Natural killer cell treated with Interleukin-12 subunit alpha and Interleukin-12 subunit beta and Interleukin-15 and Interleukin-18, amount 100 ng/mL, for 72 hours (primary cell): ENCODE results near the gene CSRP3. TPM values are rescaled to one million over a fixed set of nuclear protein-coding genes. Genes with fewer than 3 reads are reported as not detected.

Experiments used
- ATAC-seq, 2 donors: fragments of 150-1000 bp; cut with Tn5 transposase in 1 of 2; sonication (Bioruptor Pico), chemical (Tn5 transposase) in 1 of 2; 2 replicates each; pipeline ENCODE4 v1.10.0; 2021
- DNase-seq: peaks from one replicate; pipeline ENCODE4 v3.0.0; 2022; ENCODE audit warnings: low spot score
- H3K27ac Mint-ChIP-seq, 2 donors: 1 replicate in 1 of 2; 2 replicates in 1 of 2; pipeline ENCODE4 v1.8.0; 2022; ENCODE audit warnings: mixed read lengths in 2 of 2, mild to moderate bottlenecking in 1 of 2, moderate library complexity in 1 of 2
- H3K27me3 Mint-ChIP-seq, 2 donors: 1 replicate in 1 of 2; 2 replicates in 1 of 2; pipeline ENCODE4 v1.8.0; 2022; ENCODE audit warnings: mixed read lengths in 2 of 2
- H3K36me3 Mint-ChIP-seq: one replicate; pipeline ENCODE4 v1.8.0; 2022; ENCODE audit warnings: mixed read lengths
- H3K4me1 Mint-ChIP-seq, 2 donors: 1 replicate in 1 of 2; 2 replicates in 1 of 2; pipeline ENCODE4 v1.8.0; 2022; ENCODE audit warnings: low read depth in 2 of 2, mixed read lengths in 2 of 2, mild to moderate bottlenecking in 1 of 2
- H3K4me3 Mint-ChIP-seq: one replicate; pipeline ENCODE4 v1.8.0; 2022; ENCODE audit warnings: mixed read lengths
- H3K9me3 Mint-ChIP-seq: 2 replicates; pipeline ENCODE4 v1.8.0; 2022; ENCODE audit warnings: mixed read lengths
- total RNA-seq, 2 donors: library from RNA; stranded (reverse); gene quantifications; one replicate each; pipeline ENCODE4 v1.2.3, GENCODE V29; 2022

Gene CSRP3
- total RNA-seq, 2 donors from 2014 or later: not detected

DNA sequence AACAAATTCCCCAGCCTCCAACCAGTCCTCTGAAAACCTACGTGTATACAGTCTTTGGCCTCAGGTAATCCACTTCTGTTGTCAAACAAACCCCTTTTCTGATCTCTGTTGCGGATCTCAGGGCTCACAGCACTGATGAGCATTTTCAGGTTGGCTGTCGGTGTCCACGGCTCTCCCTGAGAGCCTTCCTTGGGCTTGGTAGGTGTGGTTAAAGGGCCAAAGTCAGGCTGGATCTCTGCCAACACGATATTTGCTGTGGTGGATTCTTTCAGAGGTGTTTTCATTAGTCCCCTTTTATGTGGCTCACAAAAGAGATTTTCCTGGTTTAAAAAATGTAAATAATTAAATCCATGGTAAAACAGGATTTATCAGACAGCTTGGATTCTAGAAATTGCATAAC lies 36.0 kb upstream of the CSRP3 start:
- peaks cover 10% of the 10 kb centered on the region for H3K36me3 Mint-ChIP-seq
- peaks cover 5 to 8% of the 10 kb centered on the region in 2 donors for H3K27me3 Mint-ChIP-seq
- H3K4me3 Mint-ChIP-seq: no peak overlapping the region
- no peaks in the 10 kb centered on the region for H3K9me3 Mint-ChIP-seq
- DNase-seq: no peak
- H3K27ac Mint-ChIP-seq: no peak overlapping the region
- ATAC-seq: no peak
- H3K4me1 Mint-ChIP-seq: peaks cover 7 to 13% of the 10 kb centered on the region in 2 donors

DNA sequence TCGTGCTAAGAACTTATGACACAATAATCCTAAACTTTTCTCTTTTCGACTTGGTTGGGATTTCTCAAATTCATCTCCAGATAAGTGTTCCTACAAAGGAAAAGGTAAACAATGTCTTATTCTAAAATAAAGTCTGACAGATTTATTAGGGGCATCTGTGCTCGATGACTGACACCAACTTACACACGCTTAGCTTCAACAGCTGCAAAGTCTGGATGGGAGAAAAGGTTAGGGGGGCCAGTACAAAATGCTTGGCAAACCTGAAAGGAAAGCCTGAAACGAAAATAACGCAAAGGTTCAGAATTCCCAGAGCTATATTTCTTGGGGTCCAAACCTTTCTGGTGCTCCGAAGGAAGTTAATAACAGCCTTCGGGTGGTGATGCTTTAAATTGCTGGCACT lies 35.6 kb upstream of the CSRP3 start:
- H3K27me3 Mint-ChIP-seq: peaks cover 3 to 5% of the 10 kb centered on the region in 2 donors
- H3K9me3 Mint-ChIP-seq: no peaks in the 10 kb centered on the region
- DNase-seq (no peak), ATAC-seq (no peak)
- H3K36me3 Mint-ChIP-seq: peaks cover 10% of the 10 kb centered on the region
- peaks cover 5 to 11% of the 10 kb centered on the region in 2 donors for H3K4me1 Mint-ChIP-seq
- H3K4me3 Mint-ChIP-seq: no peak overlapping the region
- no peak overlapping the region for H3K27ac Mint-ChIP-seq

DNA sequence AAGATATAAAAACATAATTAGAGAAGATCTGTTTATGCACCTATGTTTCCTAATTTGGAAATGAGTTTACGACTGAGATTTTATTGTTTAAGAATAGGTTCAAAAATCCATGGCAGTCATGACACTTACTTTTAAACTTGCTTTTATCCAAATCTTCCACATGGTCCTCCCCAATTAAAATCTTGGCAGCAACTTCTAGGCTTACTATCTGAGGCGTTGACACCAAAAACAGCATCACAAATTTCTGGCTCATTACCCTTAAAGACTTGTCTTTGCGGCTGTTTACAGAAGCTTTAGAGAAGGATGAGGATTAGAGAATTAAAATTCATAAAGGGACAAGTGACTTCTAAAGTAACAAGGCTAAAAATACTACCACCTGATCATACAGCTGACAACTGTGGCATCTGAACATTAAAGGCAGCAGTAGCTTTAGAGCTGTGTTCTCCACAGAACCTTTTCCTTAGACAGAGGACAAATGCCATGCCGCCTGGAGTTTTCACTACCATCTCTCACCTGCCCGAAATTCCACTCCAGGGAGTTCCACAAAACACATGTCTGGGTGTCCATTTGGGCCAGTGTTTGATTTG lies 32.5 kb upstream of the CSRP3 start:
- Mint-ChIP-seq H3K27me3 (no peaks in the 10 kb centered on the region), H3K4me1 (no peaks in the 10 kb centered on the region), H3K4me3 (no peak overlapping the region), H3K36me3 (peaks cover 10% of the 10 kb centered on the region), H3K27ac (no peak overlapping the region), H3K9me3 (no peaks in the 10 kb centered on the region)
- ATAC-seq: no peak
- no peak for DNase-seq

GRCh38 chr11:19232910-19233503 lies 31.2 kb upstream of the CSRP3 start:
- Mint-ChIP-seq H3K27ac (no peak overlapping the region), H3K36me3 (peaks cover 10% of the 10 kb centered on the region), H3K4me1 (no peaks in the 10 kb centered on the region), H3K27me3 (no peaks in the 10 kb centered on the region), H3K9me3 (no peaks in the 10 kb centered on the region), H3K4me3 (no peak overlapping the region)
- ATAC-seq (no peak), DNase-seq (no peak)

DNA sequence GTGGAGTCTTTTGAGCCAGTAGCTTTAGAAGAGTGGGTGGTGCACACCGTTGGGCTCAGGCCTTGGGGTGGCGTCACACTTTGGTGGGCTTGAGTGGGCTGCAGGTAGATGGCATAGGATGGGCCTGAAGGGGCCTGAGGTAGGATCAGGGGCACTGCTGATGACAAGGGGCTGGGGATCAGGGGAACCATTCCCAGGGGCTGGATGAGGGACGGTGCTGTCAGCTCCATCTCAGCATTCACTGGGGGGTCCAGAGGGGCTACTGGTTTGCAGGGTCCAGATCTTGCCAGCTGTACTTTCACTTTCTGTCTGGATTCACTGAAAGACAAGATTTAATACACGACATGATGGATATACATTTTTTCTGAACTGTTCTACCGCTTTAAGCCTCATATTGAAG lies 27.9 kb upstream of the CSRP3 start:
- H3K4me3 Mint-ChIP-seq: no peak overlapping the region
- peaks cover 2% of the 10 kb centered on the region for H3K36me3 Mint-ChIP-seq
- ATAC-seq (peak in 1 of 2 donors; percentile 15), DNase-seq (no peak)
- no peaks in the 10 kb centered on the region for H3K27me3 Mint-ChIP-seq
- H3K27ac Mint-ChIP-seq: no peak overlapping the region
- no peaks in the 10 kb centered on the region for H3K4me1 Mint-ChIP-seq
- H3K9me3 Mint-ChIP-seq: no peaks in the 10 kb centered on the region

GRCh38 chr11:19228968-19229367 lies 27.2 kb upstream of the CSRP3 start:
- Mint-ChIP-seq H3K27me3 (no peaks in the 10 kb centered on the region), H3K9me3 (no peaks in the 10 kb centered on the region), H3K36me3 (peaks cover 6% of the 10 kb centered on the region), H3K4me3 (no peak overlapping the region), H3K4me1 (no peaks in the 10 kb centered on the region), H3K27ac (no peak overlapping the region)
- ATAC-seq: no peak
- DNase-seq: no peak

DNA sequence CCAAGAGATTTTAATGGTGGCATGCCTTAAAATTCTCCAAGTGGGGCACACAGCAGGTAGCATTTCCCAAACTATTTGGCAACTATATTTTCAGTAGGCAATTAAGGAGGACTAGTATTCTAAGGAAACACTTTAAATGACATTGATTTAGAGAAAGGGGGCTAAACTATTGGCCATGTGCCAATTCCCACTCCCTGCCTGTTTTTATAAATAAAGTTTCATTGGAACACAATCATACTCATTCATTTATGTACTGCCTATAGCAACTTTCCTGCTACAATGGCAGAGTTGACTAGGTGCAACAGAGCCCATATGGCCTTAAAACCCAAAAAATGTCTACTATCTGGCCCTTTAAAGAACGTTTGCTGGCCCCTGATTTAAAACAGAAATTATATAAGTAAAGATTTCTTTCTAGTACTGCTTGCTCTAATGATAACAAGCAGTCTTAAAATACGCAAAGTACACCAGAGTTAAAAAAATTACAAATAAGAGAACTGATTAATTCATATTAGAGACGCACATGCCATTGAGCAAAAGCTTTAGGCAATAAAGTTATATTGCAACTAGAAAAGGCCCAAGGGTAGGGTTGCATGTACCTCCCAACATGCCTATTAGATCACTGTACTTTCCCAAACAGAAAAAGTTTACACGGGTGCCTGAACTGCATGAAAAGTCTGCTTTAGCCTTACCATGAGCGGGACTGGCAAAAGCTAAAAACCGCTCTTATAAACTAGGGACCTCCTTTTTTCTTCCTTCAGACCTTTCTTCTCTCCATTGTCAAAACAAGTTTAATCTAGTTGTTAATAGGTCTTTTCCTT lies 24.8 kb upstream of the CSRP3 start:
- Mint-ChIP-seq H3K27ac (no peak overlapping the region), H3K27me3 (no peaks in the 10 kb centered on the region), H3K4me3 (no peak overlapping the region), H3K9me3 (no peaks in the 10 kb centered on the region), H3K4me1 (no peaks in the 10 kb centered on the region), H3K36me3 (peaks cover 6% of the 10 kb centered on the region)
- no peak for ATAC-seq
- no peak for DNase-seq

DNA sequence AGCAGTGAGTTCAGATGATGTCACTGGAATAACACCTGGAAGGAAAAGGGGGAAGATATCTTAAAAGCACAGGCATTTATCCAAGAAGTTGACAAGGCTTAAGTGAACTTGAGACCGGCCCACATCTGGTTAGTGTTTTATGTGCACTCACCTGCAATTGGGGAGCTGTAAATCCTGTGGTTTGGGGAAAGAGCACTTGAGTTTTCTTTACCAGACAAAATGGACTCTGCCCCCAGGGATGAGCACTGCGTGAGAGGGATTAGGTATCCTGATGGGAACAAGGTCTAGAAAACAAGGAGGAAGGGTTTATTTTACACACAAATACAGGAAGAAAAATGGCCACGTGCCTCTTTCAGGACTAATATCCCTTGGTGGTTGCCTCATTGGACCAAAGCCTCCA lies 23.8 kb upstream of the CSRP3 start:
- ATAC-seq: no peak
- Mint-ChIP-seq H3K27me3 (no peaks in the 10 kb centered on the region), H3K27ac (no peak overlapping the region), H3K36me3 (peaks cover 6% of the 10 kb centered on the region), H3K4me3 (no peak overlapping the region), H3K4me1 (no peaks in the 10 kb centered on the region), H3K9me3 (no peaks in the 10 kb centered on the region)
- DNase-seq: no peak

DNA sequence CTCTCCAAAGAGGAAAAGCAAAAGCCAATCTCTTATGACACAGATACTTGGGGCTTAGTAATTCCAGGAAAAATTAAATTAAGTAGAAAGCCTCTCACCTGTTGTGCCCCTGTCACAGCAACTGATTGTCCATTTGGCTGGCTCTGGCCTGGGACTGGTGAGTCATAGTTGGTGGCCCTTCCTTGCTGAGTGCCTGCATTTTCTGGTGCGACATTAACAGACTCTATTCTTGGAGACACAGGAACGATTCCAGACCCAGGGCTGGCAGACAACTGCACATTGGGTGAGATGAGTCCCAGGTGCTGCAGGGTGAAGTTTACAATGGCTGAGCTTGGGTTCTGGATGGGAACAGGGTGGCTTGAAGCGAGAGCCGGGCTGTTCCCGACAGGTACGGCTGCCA lies 23.3 kb upstream of the CSRP3 start:
- no peak for ATAC-seq
- no peaks in the 10 kb centered on the region for H3K27me3 Mint-ChIP-seq
- DNase-seq: no peak
- H3K27ac Mint-ChIP-seq: no peak overlapping the region
- peaks cover 6% of the 10 kb centered on the region for H3K36me3 Mint-ChIP-seq
- H3K4me3 Mint-ChIP-seq: no peak overlapping the region
- H3K9me3 Mint-ChIP-seq: no peaks in the 10 kb centered on the region
- H3K4me1 Mint-ChIP-seq: no peaks in the 10 kb centered on the region

GRCh38 chr11:19220903-19221724 lies 19.3 kb upstream of the CSRP3 start:
- no peak overlapping the region for H3K27ac Mint-ChIP-seq
- no peak for DNase-seq
- H3K9me3 Mint-ChIP-seq: no peaks in the 10 kb centered on the region
- H3K4me3 Mint-ChIP-seq: no peak overlapping the region
- peaks cover 6% of the 10 kb centered on the region for H3K36me3 Mint-ChIP-seq
- H3K27me3 Mint-ChIP-seq: peaks cover 0 to under 1% of the 10 kb centered on the region in 2 donors
- ATAC-seq: no peak
- H3K4me1 Mint-ChIP-seq: no peaks in the 10 kb centered on the region

GRCh38 chr11:19218786-19219460 lies 17.1 kb upstream of the CSRP3 start:
- Mint-ChIP-seq H3K36me3 (no peaks in the 10 kb centered on the region), H3K27me3 (peaks cover 6 to 20% of the 10 kb centered on the region in 2 donors)

DNA sequence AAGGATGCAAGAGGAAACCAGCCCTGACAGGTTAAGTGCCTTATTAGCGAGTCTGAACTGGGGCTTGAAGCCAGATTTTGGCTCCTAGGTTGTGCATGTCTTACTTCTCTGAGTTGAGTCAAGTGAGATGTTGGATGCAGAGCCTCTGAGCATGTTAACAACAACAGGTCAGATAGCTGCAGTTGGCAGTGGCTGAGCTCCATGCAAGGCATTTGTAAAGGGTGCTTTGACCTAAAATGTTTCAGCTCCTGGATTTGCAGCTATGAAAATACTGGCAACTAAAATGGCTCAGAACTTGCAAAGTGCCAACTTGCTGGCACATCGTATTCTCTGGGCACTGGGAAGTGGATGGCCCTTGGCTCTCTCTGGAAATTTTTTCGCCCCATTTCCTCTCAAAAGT lies 16.4 kb upstream of the CSRP3 start:
- ATAC-seq (no peak), DNase-seq (no peak)
- H3K27me3 Mint-ChIP-seq: peaks cover 7 to 22% of the 10 kb centered on the region in 2 donors
- H3K27ac Mint-ChIP-seq: no peak overlapping the region
- H3K36me3 Mint-ChIP-seq: no peaks in the 10 kb centered on the region
- no peaks in the 10 kb centered on the region for H3K4me1 Mint-ChIP-seq
- H3K9me3 Mint-ChIP-seq: no peaks in the 10 kb centered on the region
- no peak overlapping the region for H3K4me3 Mint-ChIP-seq

More at GRCh38 chr11:19218786-19219460, 17.1 kb upstream of the CSRP3 start:
- Mint-ChIP-seq H3K27ac (no peak overlapping the region), H3K4me3 (no peak overlapping the region), H3K9me3 (no peaks in the 10 kb centered on the region), H3K4me1 (no peaks in the 10 kb centered on the region)
- peak in 1 of 2 donors; percentile 28 for ATAC-seq
- no peak for DNase-seq

- no peak for ATAC-seq
- Mint-ChIP-seq H3K9me3 (no peaks in the 10 kb centered on the region), H3K27me3 (peaks cover 12 to 35% of the 10 kb centered on the region in 2 donors), H3K36me3 (no peaks in the 10 kb centered on the region), H3K27ac (no peak overlapping the region), H3K4me1 (no peaks in the 10 kb centered on the region), H3K4me3 (no peak overlapping the region)
- no peak for DNase-seq
Observed at GRCh38 chr11:19216709-19217374, 15.1 kb upstream of the CSRP3 start.
